CD4-positive, alpha-beta T cell treated with Interleukin-10 for 1 hour (primary cell): ENCODE results near the gene TICAM1.
"Not testable (repeated sequence)": the region's sequence is repeated elsewhere in the genome, so short reads cannot be mapped to it uniquely, and the experiment has no call there.

ENCODE experiments used
- DNase-seq: peaks from one replicate; pipeline ENCODE4 v3.0.0-alpha.2; 2020

Gene TICAM1

DNA sequence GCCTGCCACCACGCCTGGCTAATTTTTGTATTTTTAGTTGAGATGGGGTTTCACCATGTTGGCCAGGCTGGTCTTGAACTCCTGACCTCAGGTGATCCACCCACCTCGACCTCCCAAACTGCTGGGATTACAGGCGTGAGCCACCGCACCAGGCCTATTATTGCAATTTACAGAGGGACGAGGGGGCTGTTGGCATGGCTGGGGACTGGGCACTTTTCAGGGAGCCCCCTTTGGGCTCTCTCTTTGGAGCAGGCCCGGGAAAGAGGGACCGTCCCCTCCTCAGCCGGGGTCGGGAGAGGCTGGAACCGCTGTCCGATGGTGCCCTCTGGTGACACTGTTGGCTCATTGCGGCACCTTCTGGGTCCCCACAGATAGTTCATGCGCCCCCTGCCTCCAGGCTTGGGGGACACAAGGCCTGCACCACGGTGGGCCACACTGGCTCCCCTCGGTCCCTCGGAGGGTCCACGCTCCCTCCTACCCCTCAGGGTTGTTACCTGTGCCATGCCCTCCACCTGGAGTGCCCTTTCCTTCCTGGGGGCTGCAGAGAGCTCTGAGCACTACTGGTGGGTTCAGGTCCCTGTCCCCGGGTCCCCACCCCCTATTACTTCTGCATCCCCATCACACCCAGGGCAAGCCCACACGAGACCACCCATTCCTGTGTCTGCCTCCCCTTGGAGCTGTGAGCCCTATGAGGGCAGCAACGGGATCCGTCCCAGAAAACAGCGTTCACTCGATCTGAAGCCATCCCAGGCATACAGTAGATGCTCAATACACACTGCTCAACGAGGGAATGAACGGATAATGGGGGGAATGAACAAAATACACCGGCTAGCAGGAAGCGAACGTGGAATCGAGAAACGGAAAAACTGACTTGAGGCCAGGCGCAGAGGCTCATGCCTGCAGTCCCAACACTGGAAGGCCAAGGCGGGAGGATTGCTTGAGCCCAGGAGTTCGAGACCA, 27.5 kb downstream of the TICAM1 start:
- DNase-seq: peak; percentile 69

DNA sequence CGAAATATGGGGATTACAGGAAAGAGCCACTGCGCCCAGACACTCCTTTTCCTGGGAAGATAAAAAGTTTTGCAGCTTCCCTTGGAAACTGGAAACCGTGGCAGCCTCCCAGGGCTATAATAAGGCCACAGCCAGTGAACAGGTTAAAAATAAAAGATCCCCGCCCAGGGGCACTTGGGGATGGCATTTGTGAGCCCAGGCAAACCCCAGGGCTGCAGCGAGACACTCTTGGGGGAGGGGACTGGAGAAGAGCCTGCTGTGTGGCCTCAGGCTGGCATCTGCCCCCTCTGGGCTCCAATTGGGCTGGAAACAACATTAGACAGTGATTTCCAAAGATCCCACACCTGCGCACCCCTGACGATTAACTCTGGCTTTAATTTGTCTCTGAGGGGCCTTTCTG, 28.8 kb downstream of the TICAM1 start:
- DNase-seq: no peak

DNA sequence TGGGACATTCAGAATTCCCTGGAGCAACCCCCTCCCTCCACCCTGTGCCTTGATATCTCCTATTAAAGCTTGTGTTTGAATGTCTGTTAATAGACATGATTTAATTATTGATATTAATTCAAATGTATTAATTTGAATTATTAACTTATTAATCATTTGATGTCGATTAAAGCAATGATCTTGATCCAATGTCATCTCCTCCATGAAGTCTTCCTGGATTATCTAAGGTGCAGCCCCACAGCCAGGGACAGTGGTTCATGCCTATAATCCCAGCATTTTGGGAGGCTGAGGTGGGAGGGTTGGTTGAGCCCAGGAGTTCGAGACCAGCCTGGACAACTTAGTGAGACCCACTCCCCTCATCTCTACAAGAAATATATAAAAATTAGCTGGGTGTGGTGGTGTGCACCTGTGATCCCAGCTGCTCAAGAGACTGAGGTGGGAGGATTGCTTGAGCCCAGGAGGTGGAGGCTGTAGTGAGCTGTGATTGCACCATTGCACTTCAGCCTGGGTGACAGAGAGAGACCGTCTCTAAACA, 30.4 kb downstream of the TICAM1 start:
- no peak for DNase-seq

DNA sequence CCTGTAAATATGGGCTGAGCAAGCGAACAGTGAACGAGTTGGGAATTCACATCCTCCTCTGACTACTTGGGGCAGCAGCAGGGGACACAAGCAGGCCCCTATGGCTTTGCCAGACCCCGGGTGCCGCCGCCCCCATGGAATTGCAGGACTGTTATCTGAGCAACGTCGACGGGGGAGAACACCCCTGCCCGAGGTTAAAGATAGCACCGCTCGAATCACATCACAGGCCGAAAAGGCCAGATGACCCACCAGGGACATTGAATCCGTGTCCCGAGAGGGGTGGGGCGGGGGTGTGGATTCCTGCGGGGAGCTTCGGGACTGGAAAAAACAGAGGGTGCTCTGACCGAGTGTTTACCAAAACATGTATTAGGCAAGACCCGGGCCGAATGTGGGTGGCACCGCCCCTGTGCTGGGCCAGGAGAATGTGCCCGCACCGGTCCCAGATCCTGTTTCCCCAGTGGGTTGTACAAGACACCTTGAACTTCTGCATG, 30.9 kb downstream of the TICAM1 start:
- no peak for DNase-seq

DNA sequence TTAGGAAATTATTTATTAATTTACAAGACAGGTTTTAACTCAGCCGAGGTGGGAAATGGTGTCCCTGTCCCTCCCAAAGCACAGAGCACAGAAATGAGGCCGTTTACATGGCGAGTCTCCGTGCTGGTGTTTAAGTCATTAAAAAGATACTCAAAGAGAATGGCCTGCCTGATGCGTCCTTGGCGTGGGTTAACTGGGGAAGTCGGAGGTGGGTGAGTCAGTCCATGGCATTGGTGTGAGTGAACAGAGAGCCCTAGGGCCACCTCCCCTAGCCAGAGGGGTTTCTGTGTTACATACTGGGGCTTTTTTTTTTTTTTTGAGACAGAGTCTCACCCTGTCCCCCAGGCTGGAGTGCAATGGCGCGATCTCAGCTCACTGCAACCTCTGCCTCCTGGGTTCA, 36.1 kb downstream of the TICAM1 start:
- no peak for DNase-seq

DNA sequence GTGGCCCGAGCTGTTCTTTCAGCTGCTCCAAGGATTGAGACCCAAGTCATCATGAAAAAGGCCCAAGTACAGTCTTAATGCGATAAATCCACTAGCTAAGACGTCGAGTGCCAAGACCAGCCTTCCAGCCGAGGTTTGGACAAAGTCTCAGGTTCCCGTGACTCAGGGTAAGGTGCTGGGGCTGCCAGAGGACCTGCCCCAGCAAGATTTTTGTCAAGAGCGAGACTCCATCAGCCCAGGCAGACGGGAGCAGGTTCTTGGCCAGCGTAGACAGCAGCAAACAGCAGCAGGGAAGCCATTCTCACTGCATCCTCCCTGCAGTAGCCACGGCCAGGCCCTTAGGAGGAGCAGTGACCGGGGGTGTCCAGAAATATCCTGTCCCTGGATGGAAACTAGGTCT, 36.5 kb downstream of the TICAM1 start:
- DNase-seq: no peak

DNA sequence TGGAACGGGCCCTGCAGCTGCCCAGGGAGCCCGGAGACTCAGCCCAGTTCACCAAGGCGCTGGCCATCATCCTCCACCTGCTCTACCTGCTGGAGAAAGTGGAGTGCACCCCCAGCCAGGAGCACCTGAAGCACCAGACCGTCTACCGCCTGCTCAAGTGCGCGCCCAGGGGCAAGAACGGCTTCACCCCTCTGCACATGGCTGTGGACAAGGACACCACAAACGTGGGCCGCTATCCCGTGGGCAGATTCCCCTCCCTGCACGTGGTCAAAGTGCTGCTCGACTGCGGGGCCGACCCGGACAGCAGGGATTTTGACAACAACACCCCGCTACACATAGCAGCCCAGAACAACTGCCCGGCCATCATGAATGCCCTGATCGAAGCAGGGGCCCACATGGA, 38.2 kb downstream of the TICAM1 start:
- DNase-seq: not testable (repeated sequence)

DNA sequence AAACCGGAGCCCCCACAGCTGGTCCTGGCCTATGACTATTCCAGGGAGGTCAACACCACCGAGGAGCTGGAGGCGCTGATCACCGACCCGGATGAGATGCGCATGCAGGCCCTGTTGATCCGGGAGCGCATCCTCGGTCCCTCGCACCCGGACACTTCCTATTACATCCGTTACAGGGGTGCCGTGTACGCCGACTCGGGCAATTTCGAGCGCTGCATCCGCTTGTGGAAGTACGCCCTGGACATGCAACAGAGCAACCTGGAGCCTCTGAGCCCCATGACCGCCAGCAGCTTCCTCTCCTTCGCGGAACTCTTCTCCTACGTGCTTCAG, 38.7 kb downstream of the TICAM1 start:
- not testable (repeated sequence) for DNase-seq

DNA sequence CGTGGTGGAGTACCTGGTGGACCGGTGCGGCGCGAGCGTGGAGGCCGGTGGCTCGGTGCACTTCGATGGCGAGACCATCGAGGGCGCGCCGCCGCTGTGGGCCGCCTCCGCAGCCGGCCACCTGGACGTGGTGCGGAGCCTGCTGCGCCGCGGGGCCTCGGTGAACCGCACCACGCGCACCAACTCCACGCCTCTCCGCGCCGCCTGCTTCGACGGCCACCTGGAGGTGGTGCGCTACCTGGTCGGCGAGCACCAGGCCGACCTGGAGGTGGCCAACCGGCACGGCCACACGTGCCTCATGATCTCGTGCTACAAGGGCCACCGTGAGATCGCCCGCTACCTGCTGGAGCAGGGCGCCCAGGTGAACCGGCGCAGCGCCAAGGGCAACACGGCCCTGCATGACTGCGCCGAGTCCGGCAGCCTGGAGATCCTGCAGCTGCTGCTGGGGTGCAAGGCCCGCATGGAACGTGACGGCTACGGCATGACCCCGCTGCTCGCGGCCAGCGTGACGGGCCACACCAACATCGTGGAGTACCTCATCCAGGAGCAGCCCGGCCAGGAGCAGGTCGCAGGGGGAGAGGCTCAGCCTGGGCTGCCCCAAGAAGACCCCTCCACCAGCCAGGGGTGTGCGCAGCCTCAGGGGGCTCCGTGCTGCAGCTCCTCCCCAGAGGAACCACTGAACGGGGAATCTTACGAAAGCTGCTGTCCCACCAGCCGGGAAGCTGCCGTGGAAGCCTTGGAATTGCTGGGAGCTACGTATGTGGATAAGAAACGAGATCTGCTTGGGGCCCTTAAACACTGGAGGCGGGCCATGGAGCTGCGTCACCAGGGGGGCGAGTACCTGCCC, 39.3 kb downstream of the TICAM1 start:
- not testable (repeated sequence) for DNase-seq

DNA sequence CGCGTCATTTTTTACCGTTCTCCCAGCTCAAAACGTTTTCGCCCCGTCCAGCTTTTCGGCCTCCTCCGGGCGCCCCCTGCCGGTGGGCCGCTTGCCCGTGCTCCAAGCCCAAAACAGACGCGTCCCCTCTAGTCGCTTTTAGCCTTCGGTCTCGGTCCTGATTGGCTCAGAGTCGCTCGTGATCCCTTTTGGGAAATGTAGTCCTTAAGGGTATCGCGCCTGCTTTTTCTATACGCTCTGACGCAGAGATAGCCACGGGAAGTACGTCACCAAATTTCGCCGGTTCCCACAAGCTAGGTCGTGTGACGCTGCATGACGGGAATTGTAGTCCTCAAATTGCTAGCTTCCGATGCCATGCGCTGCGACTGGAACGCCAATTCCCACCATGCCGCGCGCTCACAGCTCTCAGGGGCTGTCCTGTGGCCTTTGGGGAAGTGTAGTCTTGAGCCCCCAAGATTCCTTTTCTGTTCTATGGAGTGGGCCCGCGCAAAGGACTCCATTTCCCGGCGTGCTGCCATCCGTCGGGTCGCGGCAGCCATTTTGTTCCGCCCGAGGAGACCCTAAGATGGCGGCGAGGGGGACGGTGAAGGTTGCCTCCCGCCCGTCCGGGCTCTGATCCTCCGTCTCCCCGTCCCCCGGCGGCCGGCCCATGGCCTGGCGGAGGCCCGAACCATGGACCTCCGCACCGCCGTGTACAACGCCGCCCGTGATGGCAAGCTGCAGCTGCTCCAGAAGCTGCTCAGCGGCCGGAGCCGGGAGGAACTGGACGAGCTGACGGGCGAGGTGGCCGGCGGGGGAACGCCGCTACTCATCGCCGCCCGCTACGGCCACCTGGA, 40.1 kb downstream of the TICAM1 start, which contains the start of gene FEM1A:
FEM1A (plus strand) TSS at position 552 of the 836 bp plus-strand sequence; CDS start at position 673, 121 bp downstream.
- peak; percentile 100 for DNase-seq

DNA sequence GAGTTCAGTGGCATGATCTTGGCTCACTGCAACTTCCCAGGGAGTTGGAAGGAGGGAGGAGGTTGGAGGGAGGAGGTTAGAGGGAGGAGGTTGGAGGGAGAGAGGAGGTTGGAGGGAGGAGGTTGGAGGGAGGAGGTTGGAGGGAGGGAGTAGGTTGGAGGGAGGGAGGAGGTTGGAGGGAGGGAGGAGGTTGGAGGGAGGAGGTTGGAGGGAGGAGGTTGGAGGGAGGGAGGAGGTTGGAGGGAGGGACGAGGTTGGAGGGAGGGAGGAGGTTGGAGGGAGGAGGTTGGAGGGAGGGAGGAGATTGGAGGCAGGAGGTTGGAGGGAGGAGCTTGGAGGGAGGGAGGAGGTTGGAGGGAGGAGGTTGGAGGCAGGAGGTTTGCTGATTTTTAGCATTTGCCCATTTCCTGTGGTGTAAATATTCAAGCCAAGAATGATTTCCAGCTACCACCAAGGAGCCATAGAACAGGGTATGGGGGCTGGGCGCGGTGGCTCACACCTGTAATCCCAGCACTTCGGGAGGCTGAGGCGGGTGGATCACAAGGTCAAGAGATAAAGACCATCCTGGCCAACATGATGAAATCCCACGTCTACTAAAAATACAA, 45.0 kb downstream of the TICAM1 start:
- DNase-seq: not testable (repeated sequence)

DNA sequence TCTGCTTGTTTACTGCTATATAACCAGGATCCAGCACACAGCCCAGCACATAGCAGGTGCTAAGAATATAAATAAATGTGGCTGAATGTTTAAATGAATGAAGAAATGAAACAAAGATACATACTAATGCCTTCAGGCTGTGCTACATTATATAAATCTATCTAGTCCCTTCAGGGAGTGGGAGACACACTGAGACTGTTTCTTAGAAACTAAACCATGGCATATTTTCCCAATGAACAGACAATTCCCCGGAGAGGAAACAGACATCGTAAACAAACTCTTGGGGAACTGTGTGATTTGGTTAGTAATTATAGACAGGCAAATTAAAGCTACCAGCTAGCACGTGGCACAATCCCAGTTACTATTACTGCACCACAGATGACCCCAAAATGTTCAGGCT, 49.7 kb downstream of the TICAM1 start:
- no peak for DNase-seq

DNA sequence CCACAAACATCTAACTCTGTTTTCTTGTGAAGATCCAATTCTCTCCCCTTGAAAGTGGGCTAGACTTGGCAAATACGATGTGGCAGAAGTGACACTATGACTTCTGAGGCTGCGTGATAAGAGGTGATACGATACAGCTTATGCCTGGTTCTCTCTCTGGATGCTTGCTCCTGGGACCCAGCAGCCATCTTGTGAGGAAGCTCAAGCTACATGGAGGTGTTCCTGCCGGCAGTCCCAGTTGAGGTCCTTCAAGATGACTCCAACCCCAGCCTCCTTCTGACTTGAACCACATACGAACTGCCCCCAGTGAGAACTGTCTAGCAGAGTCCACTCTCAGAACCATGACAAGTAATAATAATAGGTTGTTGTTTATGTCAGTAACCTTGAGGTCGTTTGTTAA, 50.7 kb downstream of the TICAM1 start:
- no peak for DNase-seq

DNA sequence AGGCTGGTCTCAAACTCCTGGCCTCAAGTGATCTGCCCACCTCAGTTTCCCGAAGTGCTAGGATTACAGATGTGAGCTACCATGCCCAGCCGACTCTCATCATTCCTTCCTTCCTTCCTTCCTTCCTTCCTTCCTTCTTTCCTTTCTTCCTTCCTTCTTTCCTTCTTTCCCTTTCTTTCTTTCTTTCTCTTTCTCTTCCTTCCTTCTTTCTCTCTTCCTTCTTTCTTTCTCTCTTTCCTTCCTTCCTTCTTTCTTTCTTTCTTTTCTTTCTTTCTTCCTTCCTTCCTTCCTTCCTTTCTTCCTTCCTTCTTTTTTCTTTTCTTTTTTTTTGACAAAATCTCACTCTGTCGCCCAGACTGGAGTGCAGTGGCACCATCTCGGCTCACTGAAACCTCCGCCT, 53.4 kb downstream of the TICAM1 start:
- not testable (repeated sequence) for DNase-seq

DNA sequence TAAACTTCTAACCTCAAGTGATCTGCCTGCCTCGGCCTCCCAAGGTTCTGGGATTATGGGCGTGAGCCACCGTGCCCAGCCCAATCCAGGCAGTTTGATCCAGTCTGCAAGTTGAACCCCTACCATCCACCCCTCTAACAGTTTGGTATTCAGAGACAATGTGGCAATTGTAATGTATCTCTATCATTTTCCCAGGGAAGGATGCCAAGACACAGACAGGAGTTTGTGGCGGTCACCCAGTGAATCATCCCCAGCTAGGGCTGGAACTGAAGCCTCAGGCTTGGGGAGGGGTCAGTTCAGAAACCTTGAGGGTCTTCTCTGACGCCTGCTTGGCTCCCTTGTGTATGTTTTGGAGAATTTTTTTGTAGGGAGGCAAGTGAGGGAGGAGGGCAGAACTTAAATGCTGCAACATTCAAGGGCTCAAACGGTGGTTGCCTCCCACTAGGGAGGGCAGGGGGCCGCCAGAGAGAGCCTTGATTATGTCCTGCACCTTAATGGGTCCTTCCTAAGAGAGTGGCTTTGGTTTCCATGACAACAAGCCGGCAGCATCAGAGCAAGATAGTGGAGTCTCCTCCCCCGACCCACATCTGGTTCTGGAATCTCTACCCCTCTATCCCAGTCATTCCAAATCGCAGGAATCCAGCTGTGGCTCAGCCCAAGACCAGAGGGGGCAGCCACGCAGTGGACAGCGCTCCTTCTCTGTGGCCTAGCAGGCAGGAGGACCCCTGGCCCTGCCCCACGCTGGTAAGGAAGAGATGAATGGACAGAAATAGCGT, 54.9 kb downstream of the TICAM1 start:
- DNase-seq: no peak

DNA sequence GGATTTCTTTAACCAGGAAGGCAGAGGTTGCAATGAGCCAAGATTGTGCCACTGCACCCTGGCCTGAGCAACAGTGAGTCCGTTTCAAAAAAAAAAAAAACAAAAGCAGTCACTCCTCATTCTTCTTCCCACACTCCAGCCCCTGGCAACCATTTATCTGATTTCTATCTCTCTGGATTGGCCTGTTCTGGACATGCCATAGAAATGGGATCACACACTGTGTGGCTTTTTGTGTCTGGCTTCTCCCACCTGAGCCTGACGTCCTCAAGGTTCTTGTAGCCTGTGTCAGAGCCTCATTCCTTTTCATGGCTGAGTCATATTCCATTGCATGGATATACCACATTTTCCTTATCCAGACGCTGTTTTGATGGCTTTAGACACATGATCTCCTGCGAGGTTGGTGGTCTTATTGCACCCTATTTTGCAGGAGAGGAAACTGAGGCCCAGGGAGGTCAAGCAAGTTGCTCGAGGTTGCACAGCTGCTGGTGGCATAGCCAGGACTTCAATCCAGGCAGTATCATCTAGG, 55.8 kb downstream of the TICAM1 start:
- DNase-seq: no peak

DNA sequence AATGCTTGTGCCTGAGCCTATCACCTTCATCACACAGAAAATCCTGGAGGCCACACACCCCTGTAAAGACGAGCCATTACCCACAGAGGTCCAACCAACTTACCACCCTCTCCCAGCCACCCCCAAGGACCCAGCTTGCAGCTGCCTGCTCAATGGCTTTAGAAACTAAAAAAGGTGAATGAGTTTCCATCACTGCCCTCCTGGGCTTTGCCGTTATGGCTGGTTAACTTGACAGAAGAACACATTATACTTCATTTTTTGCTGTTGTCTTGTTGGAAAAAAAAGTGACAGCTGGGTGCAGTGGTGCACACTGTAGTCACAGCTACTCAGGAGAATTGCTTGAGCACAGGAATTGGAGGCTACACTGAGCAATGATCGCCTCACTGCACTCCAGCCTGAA, 57.4 kb downstream of the TICAM1 start:
- no peak for DNase-seq

DNA sequence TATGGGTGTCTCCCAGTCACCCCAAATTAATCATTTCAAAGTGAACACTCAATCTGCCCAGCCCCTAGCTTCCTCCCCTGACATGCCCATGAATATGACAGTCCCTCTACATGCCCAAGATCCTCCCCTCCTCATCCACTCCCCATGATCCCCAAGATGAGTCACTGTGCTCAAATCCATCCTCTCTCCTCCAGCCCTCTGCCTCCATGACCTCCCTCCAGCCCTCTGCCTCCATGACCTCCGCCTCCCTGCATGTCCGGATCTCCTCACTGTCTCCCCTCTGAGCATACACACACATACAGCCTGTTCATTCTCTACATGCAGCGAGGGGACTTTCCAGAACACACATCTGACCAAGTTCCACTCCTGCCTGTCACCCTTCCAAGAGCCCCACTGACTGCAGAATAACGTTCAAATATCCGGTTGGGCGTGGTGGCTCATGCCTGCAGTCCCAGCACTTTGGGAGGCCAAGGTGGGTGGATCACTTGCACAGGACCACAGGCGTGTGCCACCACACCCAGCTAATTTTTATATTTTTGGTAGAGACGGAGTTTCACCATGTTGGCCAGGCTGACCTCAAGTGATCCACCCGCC, 58.4 kb downstream of the TICAM1 start:
- no peak for DNase-seq

DNA sequence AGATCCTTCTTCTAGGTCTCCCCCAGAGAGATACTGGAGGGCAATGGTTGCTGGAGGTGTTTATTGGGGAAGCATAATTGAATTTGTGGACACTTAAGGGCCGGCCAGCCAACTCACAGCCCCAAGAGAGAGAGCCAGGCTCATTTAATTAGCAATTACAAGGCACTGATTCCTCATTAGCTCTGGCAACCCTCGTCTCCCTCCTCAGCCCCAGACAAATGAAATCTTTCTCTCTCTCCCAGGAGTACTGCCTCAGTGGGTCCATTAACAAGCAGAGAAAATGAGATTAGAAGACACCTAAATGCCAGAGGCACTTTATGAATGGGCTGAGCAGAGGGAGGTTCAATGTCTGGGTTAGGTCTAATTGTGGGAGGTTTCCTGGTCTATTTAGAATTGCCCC, 58.9 kb downstream of the TICAM1 start:
- no peak for DNase-seq
